HCT116 (cell line): Measurements from ENCODE around the gene SDK2.

Experiments
- CTCF ChIP-seq, 3 experiments: fragments of 200-600 bp in 1 of 3; sonication (generic) in 1 of 3; IDR thresholded peaks in 2 of 3; conservative IDR thresholded peaks in 1 of 3; 2 replicates each; pipeline ENCODE4 v1.5.1; 2012 to 2017; ENCODE audit warnings: low read depth in 2 of 3, low read length in 2 of 3, antibody characterized with exemption in 1 of 3, borderline replicate concordance in 1 of 3, control low read depth in 1 of 3, mild to moderate bottlenecking in 1 of 3, mixed read lengths in 1 of 3, mixed run types in 1 of 3, moderate library complexity in 1 of 3; ENCODE audit not compliant: insufficient read depth in 1 of 3
- EGR1 ChIP-seq: IDR thresholded peaks from 2 replicates; pipeline ENCODE4 v1.6.1; 2012; ENCODE audit warnings: low read depth
- EZH2 ChIP-seq: fragments of 200-600 bp; sonication (generic); IDR thresholded peaks from 2 replicates; pipeline ENCODE4 v1.6.1; 2017; ENCODE audit warnings: antibody characterized with exemption, mixed run types
- MAX ChIP-seq: IDR thresholded peaks from 2 replicates; pipeline ENCODE4 v1.6.1; 2012
- POLR2A ChIP-seq: IDR thresholded peaks from 2 replicates; pipeline ENCODE4 v1.7.0; 2011; ENCODE audit warnings: borderline replicate concordance; ENCODE audit not compliant: insufficient read depth, insufficient read length; ENCODE audit errors: extremely low read depth
- POLR2AphosphoS5 ChIP-seq: IDR thresholded peaks from 2 replicates; pipeline ENCODE4 v1.6.1; 2011; ENCODE audit warnings: mild to moderate bottlenecking, low read depth, low read length, moderate library complexity
- SRF ChIP-seq: IDR thresholded peaks from 2 replicates; pipeline ENCODE4 v1.6.1; 2012; ENCODE audit warnings: low read depth
- TCF7L2 ChIP-seq: IDR thresholded peaks from 2 replicates; pipeline ENCODE4 v1.7.0; 2011; ENCODE audit warnings: borderline replicate concordance, inconsistent platforms; ENCODE audit not compliant: insufficient read depth, insufficient read length; ENCODE audit errors: extremely low read depth
- YY1 ChIP-seq: IDR thresholded peaks from 2 replicates; pipeline ENCODE4 v1.6.1; 2011; ENCODE audit warnings: low read length, low read depth, moderate library complexity, mild to moderate bottlenecking; ENCODE audit not compliant: insufficient replicate concordance; ENCODE audit errors: extremely low read depth
- ZBTB33 ChIP-seq: IDR thresholded peaks from 2 replicates; pipeline ENCODE4 v1.6.1; 2011; ENCODE audit warnings: mild to moderate bottlenecking, low read length, moderate library complexity; ENCODE audit not compliant: insufficient replicate concordance; ENCODE audit errors: extremely low read depth
- ZNF274 ChIP-seq: fragments of 200-500 bp; sonication (Bioruptor generic); IDR thresholded peaks from 2 replicates; pipeline ENCODE4 v1.6.1; 2014; ENCODE audit warnings: mild to moderate bottlenecking, low read depth, low read length, inconsistent platforms

- TF ChIP-seq CTCF (IDR thresholded peaks at IDR 0.05 in 2 of 3, conservative IDR thresholded peaks at IDR 0.05 in 1 of 3; ENCODE audit: borderline replicate concordance in 1 of 3, insufficient read depth in 1 of 3, low read depth in 2 of 3, low read length in 2 of 3): no peak
- no peak for TF ChIP-seq POLR2A
- no peak for TF ChIP-seq EZH2
- TF ChIP-seq POLR2AphosphoS5: no peak
- TF ChIP-seq MAX: no peak
- no peak for TF ChIP-seq ZBTB33
- TF ChIP-seq ZNF274: no peak
- no peak for TF ChIP-seq TCF7L2
- no peak for TF ChIP-seq YY1
- TF ChIP-seq SRF: no peak
- TF ChIP-seq EGR1: no peak
These were observed 45.5 kb upstream of the SDK2 start for GRCh38 chr17:73689596-73690275.
